ENCODE data around the gene PLAC1. TPM values are rescaled to one million over a fixed set of nuclear protein-coding genes. Genes with fewer than 3 reads are reported as not detected.

PLAC1 gene
- total and polyA plus RNA-seq, 2 of the 4 experiments (the other 2 are of a cell fraction): 0.36 to 0.74 TPM

DNA sequence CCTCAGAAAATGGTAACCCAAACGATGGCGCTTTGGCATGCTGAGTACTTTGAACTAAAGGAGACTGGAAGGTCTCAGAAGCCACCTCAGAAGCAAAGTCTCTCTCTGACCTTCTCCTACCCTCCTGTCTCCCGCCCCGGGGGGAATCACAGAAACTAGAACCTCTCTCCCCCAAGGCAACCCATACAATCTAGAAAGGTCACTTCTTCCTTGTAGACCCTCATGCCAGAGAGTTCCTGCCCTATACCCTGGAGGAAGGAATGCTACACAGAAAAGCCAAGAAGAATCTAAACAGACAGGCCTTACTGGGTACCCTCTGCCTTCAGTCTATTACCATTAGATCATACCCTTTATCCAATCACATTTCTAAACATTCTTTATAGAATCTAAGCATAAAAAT lies 8.5 kb downstream of the PLAC1 start:
- POLR2A ChIA-PET (ENCODE audit: unreplicated experiment): interaction anchor here (0.6 kb wide), 1 partner anchor 171 kb away, joined by 3 read pairs; no protein-coding TSS in a partner anchor
- H3K9me1 ChIP-seq (ENCODE audit: insufficient read depth, low read length): no peaks in the 10 kb centered on the region

More for the DNA sequence above, 8.5 kb downstream of the PLAC1 start:
- H2BK120ac ChIP-seq (ENCODE audit: low read depth, low read length): no peak overlapping the region
- peaks cover 2% of the 10 kb centered on the region; the same call in 1 of the 2 replicates for H3K4me1 ChIP-seq (ENCODE audit: control insufficient read depth, insufficient read depth, low read length)
- no peak overlapping the region for H2BK20ac ChIP-seq (ENCODE audit: low read depth, low read length)
- no peaks in the 10 kb centered on the region for H4K20me1 ChIP-seq (ENCODE audit: insufficient read depth, low read length)
- H3K79me1 ChIP-seq (ENCODE audit: low read depth in 1 of 2, low read length in 2 of 2): no peaks in the 10 kb centered on the region
- H4K91ac ChIP-seq (ENCODE audit: insufficient read depth, low read depth, low read length): no peak overlapping the region
- peaks cover 6% of the 10 kb centered on the region for H3K27me3 ChIP-seq (ENCODE audit: control insufficient read depth, insufficient read depth, low read length)
- H3K27ac ChIP-seq (ENCODE audit: insufficient read depth, low read length): no peak overlapping the region
- CTCF ChIA-PET: no interaction called here
- dilution Hi-C loops (cut with HindIII; ENCODE audit: low sequenced_read_pairs, unreplicated experiment): no loop called here
- TF ChIP-seq BHLHE40 (IDR thresholded peaks at IDR 0.05; ENCODE audit: low read depth, low read length) (no peak), MXI1 (IDR thresholded peaks at IDR 0.05; ENCODE audit: borderline replicate concordance, low read depth, low read length) (no peak), SMC3 (IDR thresholded peaks at IDR 0.05; ENCODE audit: low read depth, low read length) (no peak), CHD1 (IDR thresholded peaks at IDR 0.05; ENCODE audit: low read depth, low read length) (no peak), RAD21 (IDR thresholded peaks at IDR 0.05; ENCODE audit: low read length) (no peak), FOS (IDR thresholded peaks at IDR 0.05; ENCODE audit: low read depth, low read length) (no peak), RCOR1 (IDR thresholded peaks at IDR 0.05; ENCODE audit: insufficient replicate concordance, low read length) (no peak), RFX5 (IDR thresholded peaks at IDR 0.05; ENCODE audit: low read depth, low read length) (no peak), MAFK (IDR thresholded peaks at IDR 0.05; ENCODE audit: low read depth, low read length) (no peak)
- TF ChIP-seq, protein P1, sequence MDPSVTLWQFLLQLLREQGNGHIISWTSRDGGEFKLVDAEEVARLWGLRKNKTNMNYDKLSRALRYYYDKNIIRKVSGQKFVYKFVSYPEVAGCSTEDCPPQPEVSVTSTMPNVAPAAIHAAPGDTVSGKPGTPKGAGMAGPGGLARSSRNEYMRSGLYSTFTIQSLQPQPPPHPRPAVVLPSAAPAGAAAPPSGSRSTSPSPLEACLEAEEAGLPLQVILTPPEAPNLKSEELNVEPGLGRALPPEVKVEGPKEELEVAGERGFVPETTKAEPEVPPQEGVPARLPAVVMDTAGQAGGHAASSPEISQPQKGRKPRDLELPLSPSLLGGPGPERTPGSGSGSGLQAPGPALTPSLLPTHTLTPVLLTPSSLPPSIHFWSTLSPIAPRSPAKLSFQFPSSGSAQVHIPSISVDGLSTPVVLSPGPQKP (IDR thresholded peaks at IDR 0.05; ENCODE audit: borderline replicate concordance, low read depth, low read length): no peak
- TF ChIP-seq, protein P2, sequence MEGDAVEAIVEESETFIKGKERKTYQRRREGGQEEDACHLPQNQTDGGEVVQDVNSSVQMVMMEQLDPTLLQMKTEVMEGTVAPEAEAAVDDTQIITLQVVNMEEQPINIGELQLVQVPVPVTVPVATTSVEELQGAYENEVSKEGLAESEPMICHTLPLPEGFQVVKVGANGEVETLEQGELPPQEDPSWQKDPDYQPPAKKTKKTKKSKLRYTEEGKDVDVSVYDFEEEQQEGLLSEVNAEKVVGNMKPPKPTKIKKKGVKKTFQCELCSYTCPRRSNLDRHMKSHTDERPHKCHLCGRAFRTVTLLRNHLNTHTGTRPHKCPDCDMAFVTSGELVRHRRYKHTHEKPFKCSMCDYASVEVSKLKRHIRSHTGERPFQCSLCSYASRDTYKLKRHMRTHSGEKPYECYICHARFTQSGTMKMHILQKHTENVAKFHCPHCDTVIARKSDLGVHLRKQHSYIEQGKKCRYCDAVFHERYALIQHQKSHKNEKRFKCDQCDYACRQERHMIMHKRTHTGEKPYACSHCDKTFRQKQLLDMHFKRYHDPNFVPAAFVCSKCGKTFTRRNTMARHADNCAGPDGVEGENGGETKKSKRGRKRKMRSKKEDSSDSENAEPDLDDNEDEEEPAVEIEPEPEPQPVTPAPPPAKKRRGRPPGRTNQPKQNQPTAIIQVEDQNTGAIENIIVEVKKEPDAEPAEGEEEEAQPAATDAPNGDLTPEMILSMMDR (conservative IDR thresholded peaks at IDR 0.05; ENCODE audit: low read depth, low read length): no peak
- TF ChIP-seq, protein P3, sequence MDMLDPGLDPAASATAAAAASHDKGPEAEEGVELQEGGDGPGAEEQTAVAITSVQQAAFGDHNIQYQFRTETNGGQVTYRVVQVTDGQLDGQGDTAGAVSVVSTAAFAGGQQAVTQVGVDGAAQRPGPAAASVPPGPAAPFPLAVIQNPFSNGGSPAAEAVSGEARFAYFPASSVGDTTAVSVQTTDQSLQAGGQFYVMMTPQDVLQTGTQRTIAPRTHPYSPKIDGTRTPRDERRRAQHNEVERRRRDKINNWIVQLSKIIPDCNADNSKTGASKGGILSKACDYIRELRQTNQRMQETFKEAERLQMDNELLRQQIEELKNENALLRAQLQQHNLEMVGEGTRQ (IDR thresholded peaks at IDR 0.05; ENCODE audit: low read depth, low read length): no peak
- no peak overlapping the region for H3K14ac ChIP-seq (replicated peaks; ENCODE audit: low read depth, low read length)
- H3K23ac ChIP-seq (ENCODE audit: low read depth, low read length): no peak overlapping the region
- H3K9me3 ChIP-seq (ENCODE audit: control insufficient read depth, insufficient read depth, low read length): no peaks in the 10 kb centered on the region
- intact Hi-C loops (cut with micrococcal nuclease): no loop called here
- H3K36me3 ChIP-seq (ENCODE audit: control insufficient read depth, insufficient read depth, low read length): no peaks in the 10 kb centered on the region
- H2AFZ ChIP-seq (replicated peaks; ENCODE audit: low read length, poor library complexity): no peak overlapping the region
- no peak overlapping the region for H3K4me2 ChIP-seq (ENCODE audit: low read depth, low read length)
- H2AK9ac ChIP-seq (replicated peaks; ENCODE audit: low read depth, low read length, poor library complexity): no peak overlapping the region
- H2BK15ac ChIP-seq (ENCODE audit: low read depth, low read length): no peak overlapping the region
- H3K4ac ChIP-seq (ENCODE audit: low read depth, low read length): no peak overlapping the region
- no TSS peak for BruUV-seq (replicated peaks)
- WGBS, 2 experiments (ENCODE audit: extremely low coverage in 2 of 2, insufficient read length in 1 of 2): no CpG with 5 or more reads among the region's 4 CpGs
- H3K4me3 ChIP-seq (ENCODE audit: insufficient read depth, low read depth, low read length): no peak overlapping the region
- no peak overlapping the region for H3K9ac ChIP-seq (ENCODE audit: low read depth, low read length)
- H4K8ac ChIP-seq (ENCODE audit: low read depth in 2 of 2, low read length in 2 of 2): no peak overlapping the region
- in situ Hi-C loops (cut with MboI; ENCODE audit: low sequenced_read_pairs): no loop called here
- no peak overlapping the region for H2AK5ac ChIP-seq (ENCODE audit: low read depth, low read length)
- no peak overlapping the region for H3K56ac ChIP-seq (ENCODE audit: extremely low read depth, insufficient read depth, low read length)
- DNase-seq (no peak), ATAC-seq (ENCODE audit: low read depth) (no peak)
- no peak overlapping the region for H3K18ac ChIP-seq (ENCODE audit: low read depth, low read length)
- no peak overlapping the region for H2BK5ac ChIP-seq (ENCODE audit: low read depth, low read length, poor library complexity, severe bottlenecking)
- no peak overlapping the region for H4K5ac ChIP-seq (ENCODE audit: low read depth, low read length)

Measured in IMR-90 (cell line).